8988T (cell line): ENCODE data around the gene HSPA1B.
"Not testable (repeated sequence)": the region's sequence is repeated elsewhere in the genome, so short reads cannot be mapped to it uniquely, and the experiment has no call there.

Experiments used
- DNase-seq: peaks from one replicate; pipeline ENCODE4 v3.0.0; 2011

The HSPA1B gene

GRCh38 chr6:31860349-31860748 is 32.8 kb downstream of the HSPA1B start:
- DNase-seq, result no peak

- DNase-seq, result no peak
Measured at GRCh38 chr6:31861150-31861549, 33.6 kb downstream of the HSPA1B start.

GRCh38 chr6:31861919-31862343 is 34.4 kb downstream of the HSPA1B start:
- no peak for DNase-seq

GRCh38 chr6:31862344-31863235 is 35.1 kb downstream of the HSPA1B start, which contains the start of gene NEU1:
Gene NEU1 (minus strand): TSS chr6:31862821. CDS start chr6:31862776, 45 bp downstream.
- DNase-seq, result peak; percentile 82

GRCh38 chr6:31864123-31864562 is 36.6 kb downstream of the HSPA1B start:
- not testable (repeated sequence) for DNase-seq

- DNase-seq, result no peak
Measured at GRCh38 chr6:31864818-31865204, 37.3 kb downstream of the HSPA1B start.

- DNase-seq, result no peak
Measured at GRCh38 chr6:31865205-31866118, 37.9 kb downstream of the HSPA1B start.

- DNase-seq, result not testable (repeated sequence)
Measured at GRCh38 chr6:31868658-31868971, 41.1 kb downstream of the HSPA1B start.

- DNase-seq, result no peak
Measured at GRCh38 chr6:31869343-31869742, 41.8 kb downstream of the HSPA1B start.

- DNase-seq, result no peak
Measured at GRCh38 chr6:31870385-31870921, 42.9 kb downstream of the HSPA1B start.

- DNase-seq, result no peak
Measured at GRCh38 chr6:31871046-31871659, 43.6 kb downstream of the HSPA1B start.

- DNase-seq, result no peak
Measured at GRCh38 chr6:31874084-31874670, 46.6 kb downstream of the HSPA1B start.

- no peak for DNase-seq
Measured at GRCh38 chr6:31874836-31875572, 47.5 kb downstream of the HSPA1B start.

- DNase-seq, result no peak
Measured at GRCh38 chr6:31875877-31876276, 48.3 kb downstream of the HSPA1B start.

- DNase-seq, result no peak
Measured at GRCh38 chr6:31876357-31876756, 48.8 kb downstream of the HSPA1B start.

- DNase-seq, result no peak
Measured at GRCh38 chr6:31877125-31877650, 49.6 kb downstream of the HSPA1B start.

GRCh38 chr6:31877651-31878161 is 50.2 kb downstream of the HSPA1B start:
- DNase-seq, result no peak

GRCh38 chr6:31878222-31878621 is 50.7 kb downstream of the HSPA1B start:
- DNase-seq, result no peak

GRCh38 chr6:31878726-31879125 is 51.2 kb downstream of the HSPA1B start, which contains the start of gene SLC44A4:
Gene SLC44A4 (minus strand): TSS chr6:31878997. CDS start chr6:31878980, 17 bp downstream.
- DNase-seq, result no peak

GRCh38 chr6:31879143-31879542 is 51.6 kb downstream of the HSPA1B start:
- no peak for DNase-seq
